Spleen (tissue), 11 donors: ENCODE data around the gene UQCRC1. TPM values are rescaled to one million over a fixed set of nuclear protein-coding genes. Genes with fewer than 3 reads are reported as not detected.

Source experiments
- DNase-seq: peaks from one replicate; pipeline ENCODE4 v3.0.0-alpha.2; 2020
- H3K27ac ChIP-seq, 8 donors: fragments of 200-600 bp; sonication (generic) in 7 of 8; 1 replicate in 4 of 8; 2 replicates in 4 of 8; pipeline versions ENCODE4 v1.5.0 to v1.8.0; 2016 to 2021; ENCODE audit warnings: inconsistent platforms in 4 of 8, mild to moderate bottlenecking in 4 of 8, moderate library complexity in 1 of 8
- H3K27me3 ChIP-seq, 7 donors: fragments of 200-600 bp; sonication (generic) in 6 of 7; replicated peaks in 1 of 7; 1 replicate in 4 of 7; 2 replicates in 3 of 7; pipeline versions ENCODE4 v1.5.0 to v1.8.0; 2016 to 2021; ENCODE audit warnings: inconsistent platforms in 3 of 7, mild to moderate bottlenecking in 1 of 7
- H3K36me3 ChIP-seq, 6 donors: fragments of 200-600 bp; sonication (generic) in 5 of 6; 1 replicate in 4 of 6; 2 replicates in 2 of 6; pipeline versions ENCODE4 v1.5.0 to v1.8.0; 2016 to 2021; ENCODE audit warnings: inconsistent platforms in 2 of 6
- H3K4me1 ChIP-seq, 6 donors: fragments of 200-600 bp; sonication (generic) in 5 of 6; 1 replicate in 3 of 6; 2 replicates in 3 of 6; pipeline versions ENCODE4 v1.5.0 to v1.8.0; 2016 to 2021; ENCODE audit warnings: inconsistent platforms in 3 of 6
- H3K4me3 ChIP-seq, 8 donors: fragments of 200-600 bp; sonication (generic) in 7 of 8; 1 replicate in 4 of 8; 2 replicates in 4 of 8; pipeline versions ENCODE4 v1.5.0 to v1.8.0; 2016 to 2021; ENCODE audit warnings: inconsistent platforms in 4 of 8, mild to moderate bottlenecking in 4 of 8, moderate library complexity in 2 of 8
- H3K9me3 ChIP-seq, 8 donors: fragments of 200-600 bp; sonication (generic) in 7 of 8; 1 replicate in 4 of 8; 2 replicates in 4 of 8; pipeline versions ENCODE4 v1.5.0 to v1.8.0; 2016 to 2021; ENCODE audit warnings: inconsistent platforms in 4 of 8
- POLR2A ChIP-seq, 3 donors: fragments of 450-650 bp; IDR thresholded peaks; one replicate each; pipeline ENCODE4 v1.5.1; 2017; ENCODE audit warnings: antibody characterized with exemption in 3 of 3, mild to moderate bottlenecking in 1 of 3
- POLR2AphosphoS5 ChIP-seq, 3 donors: sonication (generic); formaldehyde crosslinking; IDR thresholded peaks; one replicate each; pipeline ENCODE4 v1.5.1; 2017; ENCODE audit warnings: antibody characterized with exemption in 3 of 3
- WGBS, 5 donors: extraction: QIAGEN DNeasy Blood & Tissue Kit in 3 of 5; methylation state at CpG; one replicate each; pipeline versions ENCODE4 v1.1.5 to v1.1.7; 2013 to 2018; 5-methylcytosine and 5-hydroxymethylcytosine counted together
- intact Hi-C: fragments of 100-400 bp; cut with DNase I; formaldehyde crosslinking; loops from one replicate; pipeline ENCODE4 v1.15.0; 2023; ENCODE audit warnings: low total_unique reads
- polyA plus RNA-seq, 3 donors: library from polyadenylated mRNA; stranded (reverse); fragments of 200-250 nt; gene quantifications; one replicate each; pipeline ENCODE4 v1.2.1, GENCODE V29; 2013
- total RNA-seq, 7 donors: library from RNA; depleted of rRNA in 3 of 7; stranded (reverse); fragments of >200 nt in 3 of 7; fragmentation: NEBNext Ultra II Directional in 4 of 7; extraction: Animal tissue kit (Norgen Biotek cat#: 25700) in 4 of 7; gene quantifications; one replicate each; pipeline versions ENCODE4 v1.1.0 to v1.2.1, GENCODE V29; 2016 to 2021
- TF ChIP-seq, protein P1 (sequence below), 11 experiments: fragments of 200-600 bp in 7 of 11; fragments of 450-650 bp in 4 of 11; sonication (generic) in 4 of 11; IDR thresholded peaks in 8 of 11; conservative IDR thresholded peaks in 3 of 11; 1 replicate in 7 of 11; 2 replicates in 4 of 11; pipeline versions ENCODE4 v1.4.0 to v1.8.0; 2016 to 2021; ENCODE audit warnings: antibody characterized with exemption in 11 of 11, inconsistent platforms in 4 of 11, mild to moderate bottlenecking in 1 of 11
- donor health status: healthy with polysubstance abuse.
- donor health status: DM: no; HTN: no; CAD: no; lungs with moderate emphysema.
- donor health status: DM: no; HTN: no; CAD: no.
- donor health status: Bipolar disorder and iron deficiency.
- donor health status: healthy.
- donor health status: DM: no; HTN: no; CAD: no.
- donor health status: DM: yes; HTN: yes; CAD: no.

UQCRC1 gene
- total and polyA plus RNA-seq, 10 donors = 88.6 to 222 (median 128) TPM

DNA sequence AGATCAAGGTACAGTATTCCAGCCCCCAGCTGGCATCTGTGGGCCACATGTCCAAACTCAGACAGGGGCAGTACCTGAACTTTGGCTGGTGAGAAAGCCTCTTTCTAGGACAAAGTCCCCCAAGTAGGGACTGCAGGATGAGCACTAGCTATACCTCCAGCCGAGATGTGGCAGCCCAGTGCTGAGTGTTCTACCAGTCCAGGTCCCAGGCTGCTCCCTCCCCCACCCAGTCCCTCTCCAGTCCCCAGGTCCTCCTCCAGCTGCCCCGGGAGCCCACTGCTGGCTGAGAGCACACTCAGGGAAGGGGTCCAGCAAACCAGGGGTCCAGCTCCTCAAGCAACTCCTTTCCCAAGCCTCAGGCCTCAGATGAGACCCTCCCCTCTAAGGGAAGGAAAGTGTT lies 24.3 kb upstream of the UQCRC1 start:
- peaks cover 0 to 51% (median 16%) of the 10 kb centered on the region in 6 donors for H3K36me3 ChIP-seq
- no peaks in the 10 kb centered on the region for H3K27me3 ChIP-seq
- no peak for DNase-seq
- H3K4me1 ChIP-seq = peaks cover 10 to 37% (median 27%) of the 10 kb centered on the region in 6 donors
- TF ChIP-seq POLR2A (IDR thresholded peaks at IDR 0.05) (no peak), POLR2AphosphoS5 (IDR thresholded peaks at IDR 0.05) (no peak)
- TF ChIP-seq, protein P1, sequence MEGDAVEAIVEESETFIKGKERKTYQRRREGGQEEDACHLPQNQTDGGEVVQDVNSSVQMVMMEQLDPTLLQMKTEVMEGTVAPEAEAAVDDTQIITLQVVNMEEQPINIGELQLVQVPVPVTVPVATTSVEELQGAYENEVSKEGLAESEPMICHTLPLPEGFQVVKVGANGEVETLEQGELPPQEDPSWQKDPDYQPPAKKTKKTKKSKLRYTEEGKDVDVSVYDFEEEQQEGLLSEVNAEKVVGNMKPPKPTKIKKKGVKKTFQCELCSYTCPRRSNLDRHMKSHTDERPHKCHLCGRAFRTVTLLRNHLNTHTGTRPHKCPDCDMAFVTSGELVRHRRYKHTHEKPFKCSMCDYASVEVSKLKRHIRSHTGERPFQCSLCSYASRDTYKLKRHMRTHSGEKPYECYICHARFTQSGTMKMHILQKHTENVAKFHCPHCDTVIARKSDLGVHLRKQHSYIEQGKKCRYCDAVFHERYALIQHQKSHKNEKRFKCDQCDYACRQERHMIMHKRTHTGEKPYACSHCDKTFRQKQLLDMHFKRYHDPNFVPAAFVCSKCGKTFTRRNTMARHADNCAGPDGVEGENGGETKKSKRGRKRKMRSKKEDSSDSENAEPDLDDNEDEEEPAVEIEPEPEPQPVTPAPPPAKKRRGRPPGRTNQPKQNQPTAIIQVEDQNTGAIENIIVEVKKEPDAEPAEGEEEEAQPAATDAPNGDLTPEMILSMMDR (IDR thresholded peaks at IDR 0.05 in 8 of 11, conservative IDR thresholded peaks at IDR 0.05 in 3 of 11) = no peak
- 83 to 100% (median 90%) methylated on average over 1 to 2 of the region's 2 CpGs for WGBS, 5 donors
- H3K27ac ChIP-seq = no peak overlapping the region
- H3K9me3 ChIP-seq = no peaks in the 10 kb centered on the region
- H3K4me3 ChIP-seq = no peak overlapping the region
- intact Hi-C loops = no loop called here

DNA sequence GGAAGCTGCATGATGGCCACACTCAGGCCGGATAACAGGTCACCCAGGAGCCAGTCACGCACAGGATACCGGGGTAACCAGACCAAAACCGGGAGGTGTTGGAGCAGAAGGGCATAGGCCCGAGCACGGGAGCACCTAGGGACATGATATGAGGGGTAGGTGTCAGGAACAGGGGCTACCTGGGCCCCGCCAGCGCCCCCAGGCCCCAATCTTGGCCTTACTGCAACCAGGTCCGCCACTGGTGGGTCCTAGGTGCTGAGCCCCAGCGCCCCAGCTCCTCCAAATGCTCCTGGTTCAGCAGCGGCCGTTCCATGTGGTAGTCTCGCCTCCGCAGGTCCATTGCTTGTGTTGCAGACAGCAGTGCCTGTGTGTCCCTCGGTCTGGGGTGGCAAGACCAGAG lies 23.8 kb upstream of the UQCRC1 start:
- DNase-seq = no peak
- H3K27me3 ChIP-seq = no peaks in the 10 kb centered on the region
- intact Hi-C loops = no loop called here
- TF ChIP-seq POLR2A (IDR thresholded peaks at IDR 0.05) = no peak
- TF ChIP-seq, protein P1 (IDR thresholded peaks at IDR 0.05 in 8 of 11, conservative IDR thresholded peaks at IDR 0.05 in 3 of 11) = no peak
- TF ChIP-seq POLR2AphosphoS5 (IDR thresholded peaks at IDR 0.05) = no peak
- H3K27ac ChIP-seq = no peak overlapping the region
- no peak overlapping the region for H3K4me3 ChIP-seq
- 97% methylated on average over 12 to 15 of the region's 15 CpGs for WGBS, 5 donors
- peaks cover 0 to 56% (median 18%) of the 10 kb centered on the region in 6 donors for H3K36me3 ChIP-seq
- H3K4me1 ChIP-seq = peaks cover 10 to 37% (median 27%) of the 10 kb centered on the region in 6 donors
- no peaks in the 10 kb centered on the region for H3K9me3 ChIP-seq

DNA sequence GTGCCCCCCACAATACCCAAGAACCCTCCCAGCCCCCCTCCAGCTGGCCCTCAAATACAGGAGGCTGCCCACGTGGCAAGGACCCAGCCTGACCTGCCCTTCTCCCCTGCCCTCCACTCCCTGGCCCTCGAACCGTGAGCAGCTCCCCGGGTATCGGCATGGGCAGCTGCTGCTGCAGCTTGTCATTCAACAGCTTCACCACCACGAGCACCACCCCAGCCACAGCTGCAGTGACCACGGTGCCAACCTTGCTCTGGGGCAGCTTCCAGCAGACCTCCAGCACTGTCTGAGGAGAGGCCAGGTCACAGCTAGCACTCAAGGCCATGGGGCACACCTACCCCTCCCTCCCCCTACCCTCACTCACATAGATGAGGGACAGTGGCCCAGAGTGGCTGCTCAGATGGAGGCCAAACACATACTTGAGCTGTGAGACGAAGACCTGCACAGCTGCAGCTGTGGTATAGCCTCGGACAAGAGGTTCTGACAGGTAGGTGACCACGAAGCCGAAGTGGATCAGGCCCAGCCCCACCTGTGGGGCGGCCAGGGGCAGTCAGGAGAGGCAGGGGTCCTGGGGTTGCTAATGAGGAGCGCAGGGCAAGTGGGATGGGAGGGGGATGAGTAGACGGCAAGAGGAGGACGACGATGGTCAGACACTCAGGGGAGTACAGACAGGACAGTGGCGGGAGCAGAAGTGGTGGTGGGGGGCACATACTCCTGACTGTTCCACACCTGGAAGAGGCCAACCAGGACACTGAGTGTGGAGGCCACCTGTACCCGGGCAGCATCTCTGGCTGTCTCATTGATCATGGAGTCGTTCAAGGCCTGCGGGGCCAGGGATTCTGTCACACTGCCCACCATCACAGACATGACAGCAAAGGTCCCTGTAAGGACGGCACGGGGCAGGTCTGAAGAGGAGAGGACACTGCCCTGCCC lies 22.3 kb upstream of the UQCRC1 start:
- peaks cover 10 to 35% (median 24%) of the 10 kb centered on the region in 6 donors for H3K4me1 ChIP-seq
- H3K27me3 ChIP-seq = no peaks in the 10 kb centered on the region
- TF ChIP-seq, protein P1 (IDR thresholded peaks at IDR 0.05 in 8 of 11, conservative IDR thresholded peaks at IDR 0.05 in 3 of 11) = no peak
- TF ChIP-seq POLR2AphosphoS5 (IDR thresholded peaks at IDR 0.05) = no peak
- TF ChIP-seq POLR2A (IDR thresholded peaks at IDR 0.05) = no peak
- H3K9me3 ChIP-seq = no peaks in the 10 kb centered on the region
- 85 to 93% (median 92%) methylated on average over 22 of the region's 22 CpGs for WGBS, 5 donors
- intact Hi-C loops = no loop called here
- no peak overlapping the region for H3K4me3 ChIP-seq
- no peak overlapping the region for H3K27ac ChIP-seq
- H3K36me3 ChIP-seq = peaks cover 0 to 70% (median 31%) of the 10 kb centered on the region in 6 donors
- no peak for DNase-seq

DNA sequence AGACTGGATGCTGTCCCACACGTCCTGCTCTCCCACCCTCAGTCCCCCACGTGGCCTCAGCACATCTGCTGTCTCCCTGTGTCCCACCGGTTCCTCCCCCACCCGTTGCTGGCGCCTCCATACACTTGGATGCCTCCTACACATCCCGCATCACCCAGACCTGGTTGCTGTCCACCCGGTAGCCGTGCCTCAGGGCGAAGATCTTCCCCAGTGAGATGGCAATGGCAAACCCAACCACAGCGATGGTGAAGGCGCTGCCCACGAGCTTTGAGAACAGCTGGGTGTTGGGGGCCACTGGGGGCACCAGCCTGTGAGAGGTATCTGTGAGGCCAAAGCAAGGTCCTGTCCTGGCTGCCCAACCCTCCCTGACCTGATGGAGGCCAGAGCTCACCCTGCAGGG lies 21.4 kb upstream of the UQCRC1 start:
- Histone ChIP-seq H3K36me3 (peaks cover 0 to 80% (median 40%) of the 10 kb centered on the region in 6 donors), H3K9me3 (no peaks in the 10 kb centered on the region), H3K4me3 (no peak overlapping the region), H3K4me1 (peaks cover 4 to 26% (median 14%) of the 10 kb centered on the region in 6 donors), H3K27ac (no peak overlapping the region), H3K27me3 (no peaks in the 10 kb centered on the region)
- whole genome bisulfite sequencing, 5 donors = 87 to 95% (median 93%) methylated on average over 12 of the region's 12 CpGs
- no peak for TF ChIP-seq POLR2A (IDR thresholded peaks at IDR 0.05)
- TF ChIP-seq, protein P1 (IDR thresholded peaks at IDR 0.05 in 8 of 11, conservative IDR thresholded peaks at IDR 0.05 in 3 of 11) = no peak
- no peak for TF ChIP-seq POLR2AphosphoS5 (IDR thresholded peaks at IDR 0.05)
- intact Hi-C loops = no loop called here
- DNase-seq = no peak
